ENCODE results near the gene SAP30BP.
"Not testable (repeated sequence)": the region's sequence is repeated elsewhere in the genome, so short reads cannot be mapped to it uniquely, and the experiment has no call there.

SAP30BP gene

GRCh38 chr17:75634376-75634740 lies 32.8 kb upstream of the SAP30BP start:
- DNase-seq (ENCODE audit: low spot score), result no peak

GRCh38 chr17:75634754-75635609 lies 32.2 kb upstream of the SAP30BP start:
- DNase-seq (ENCODE audit: low spot score), result no peak

GRCh38 chr17:75635610-75636202 lies 31.4 kb upstream of the SAP30BP start:
- no peak for DNase-seq (ENCODE audit: low spot score)

GRCh38 chr17:75636381-75637142 lies 30.6 kb upstream of the SAP30BP start:
- DNase-seq (ENCODE audit: low spot score), result no peak

- DNase-seq (ENCODE audit: low spot score), result no peak
Measured at GRCh38 chr17:75637143-75637538, 30.0 kb upstream of the SAP30BP start.

GRCh38 chr17:75637551-75637950 lies 29.6 kb upstream of the SAP30BP start:
- no peak for DNase-seq (ENCODE audit: low spot score)

GRCh38 chr17:75638039-75638438 lies 29.1 kb upstream of the SAP30BP start:
- DNase-seq (ENCODE audit: low spot score), result not testable (repeated sequence)

GRCh38 chr17:75638893-75639292 lies 28.2 kb upstream of the SAP30BP start:
- no peak for DNase-seq (ENCODE audit: low spot score)

- DNase-seq (ENCODE audit: low spot score), result no peak
Measured at GRCh38 chr17:75639327-75639726, 27.8 kb upstream of the SAP30BP start.

- DNase-seq (ENCODE audit: low spot score), result no peak
Measured at GRCh38 chr17:75639771-75640555, 27.2 kb upstream of the SAP30BP start.

- no peak for DNase-seq (ENCODE audit: low spot score)
Measured at GRCh38 chr17:75640556-75641119, 26.5 kb upstream of the SAP30BP start.

- DNase-seq (ENCODE audit: low spot score), result no peak
Measured at GRCh38 chr17:75641343-75641742, 25.8 kb upstream of the SAP30BP start.

GRCh38 chr17:75642182-75642783 lies 24.9 kb upstream of the SAP30BP start:
- DNase-seq (ENCODE audit: low spot score), result no peak

- DNase-seq (ENCODE audit: low spot score), result no peak
Measured at GRCh38 chr17:75642784-75643642, 24.1 kb upstream of the SAP30BP start.

- no peak for DNase-seq (ENCODE audit: low spot score)
Measured at GRCh38 chr17:75643643-75644017, 23.5 kb upstream of the SAP30BP start.

- DNase-seq (ENCODE audit: low spot score), result no peak
Measured at GRCh38 chr17:75645501-75645888, 21.6 kb upstream of the SAP30BP start.

GRCh38 chr17:75645889-75646637 lies 21.1 kb upstream of the SAP30BP start:
- no peak for DNase-seq (ENCODE audit: low spot score)

- DNase-seq (ENCODE audit: low spot score), result no peak
Measured at GRCh38 chr17:75646638-75646992, 20.5 kb upstream of the SAP30BP start.

- DNase-seq (ENCODE audit: low spot score), result no peak
Measured at GRCh38 chr17:75647061-75647460, 20.1 kb upstream of the SAP30BP start.

GRCh38 chr17:75647921-75648320 lies 19.2 kb upstream of the SAP30BP start:
- DNase-seq (ENCODE audit: low spot score), result no peak

Data from COLO829 (cell line).